HCT116 (cell line): ENCODE data around the gene FGF3. TPM values are rescaled to one million over a fixed set of nuclear protein-coding genes. Genes with fewer than 3 reads are reported as not detected.

Experiments used
- ATAC-seq: fragments of 200-7000 bp; cut with Tn5 transposase; 2 replicates; pipeline ENCODE4 v1.9.1; 2020; ENCODE audit warnings: mild to moderate bottlenecking, moderate library complexity
- BruUV-seq: library from RNA; stranded (reverse); fragments of 400-500 nt; replicated peaks from 2 replicates; lab custom pipeline; 2021; lab: Mats Ljungman, UMichigan
- CTCF ChIA-PET: fragments of 300-600 bp; sonication (Branson Sonifier 250); formaldehyde crosslinking; loops from one replicate; lab custom pipeline; 2021; ENCODE audit warnings: antibody characterized with exemption; lab: Charles Lee
- POLR2A ChIA-PET: fragments of 300-600, 350-600 bp; sonication (Branson Sonifier 250); formaldehyde crosslinking; loops from one replicate; lab custom pipeline; 2021; ENCODE audit warnings: antibody characterized with exemption; lab: Charles Lee
- RAD21 ChIA-PET, 2 experiments: fragments of 300-600 bp; sonication (Branson Sonifier 250); formaldehyde crosslinking; loops; one replicate each; lab custom pipeline; 2023; ENCODE audit warnings: low total read pairs in 2 of 2; ENCODE audit not compliant: uncharacterized antibody in 2 of 2, unreplicated experiment in 2 of 2, low non-redundant PET in 1 of 2; lab: Charles Lee
- DNase-seq: peaks from one replicate; pipeline ENCODE4 v3.0.0-alpha.2; 2010; ENCODE audit warnings: low read depth, low spot score
- H2AFZ ChIP-seq: fragments of 200-600 bp; shearing (Covaris generic), sonication (generic); 2 replicates; pipeline ENCODE4 v1.6.1; 2017; ENCODE audit warnings: low read depth, mixed run types, mixed read lengths, antibody characterized with exemption, low read length; ENCODE audit not compliant: poor library complexity, severe bottlenecking
- H3K27ac ChIP-seq: 2 replicates; pipeline ENCODE4 v1.5.1; 2012; ENCODE audit warnings: low read depth, low read length
- H3K27me3 ChIP-seq: fragments of 200-600 bp; sonication (generic); 2 replicates; pipeline ENCODE4 v1.6.1; 2016; ENCODE audit warnings: mixed run types, low read length, mixed read lengths; ENCODE audit not compliant: insufficient read depth
- H3K36me3 ChIP-seq, 2 experiments: fragments of 200-500 bp in 1 of 2; fragments of 200-600 bp in 1 of 2; sonication (Bioruptor generic) in 1 of 2; sonication (generic) in 1 of 2; 2 replicates each; pipeline versions ENCODE4 v1.5.1 to v1.6.1; 2014 to 2016; ENCODE audit warnings: low read length in 2 of 2, inconsistent platforms in 1 of 2, mixed read lengths in 1 of 2, mixed run types in 1 of 2; ENCODE audit not compliant: insufficient read depth in 2 of 2, control insufficient read depth in 1 of 2
- H3K4me1 ChIP-seq, 2 experiments: fragments of 200-600 bp in 1 of 2; sonication (generic) in 1 of 2; 2 replicates each; pipeline versions ENCODE4 v1.5.1 to v1.6.1; 2012 to 2017; ENCODE audit warnings: low read length in 2 of 2, inconsistent platforms in 1 of 2, mild to moderate bottlenecking in 1 of 2, mixed read lengths in 1 of 2, mixed run types in 1 of 2, moderate library complexity in 1 of 2; ENCODE audit not compliant: insufficient read depth in 2 of 2, control insufficient read depth in 1 of 2
- H3K4me2 ChIP-seq: fragments of 200-600 bp; sonication (generic); 2 replicates; pipeline ENCODE4 v1.6.1; 2017; ENCODE audit warnings: mixed run types, low read length, mixed read lengths
- H3K4me3 ChIP-seq, 2 experiments: fragments of 200-600 bp in 1 of 2; sonication (generic) in 1 of 2; replicated peaks in 1 of 2; 2 replicates each; pipeline ENCODE4 v1.5.1; 2011 to 2016; ENCODE audit warnings: low read length in 2 of 2, control low read depth in 1 of 2, low read depth in 1 of 2, mild to moderate bottlenecking in 1 of 2, mixed read lengths in 1 of 2, mixed run types in 1 of 2
- H3K79me2 ChIP-seq: fragments of 200-600 bp; sonication (generic); 2 replicates; pipeline ENCODE4 v1.6.1; 2017; ENCODE audit warnings: mild to moderate bottlenecking, mixed run types, low read length, moderate library complexity, mixed read lengths; ENCODE audit not compliant: insufficient read depth
- H3K9ac ChIP-seq: fragments of 200-600 bp; sonication (generic); 2 replicates; pipeline ENCODE4 v1.6.1; 2016; ENCODE audit warnings: low read length, mixed read lengths
- H3K9me2 ChIP-seq: fragments of 200-600 bp; sonication (generic), shearing (Covaris generic); 2 replicates; pipeline ENCODE4 v1.6.1; 2017; ENCODE audit warnings: mixed run types, mild to moderate bottlenecking, moderate library complexity; ENCODE audit not compliant: insufficient read depth
- H3K9me3 ChIP-seq, 2 experiments: fragments of 200-500 bp in 1 of 2; fragments of 200-600 bp in 1 of 2; sonication (Bioruptor generic) in 1 of 2; sonication (generic) in 1 of 2; 2 replicates each; pipeline ENCODE4 v1.6.1; 2014 to 2017; ENCODE audit warnings: low read length in 2 of 2, mixed read lengths in 2 of 2, inconsistent platforms in 1 of 2, low read depth in 1 of 2, mild to moderate bottlenecking in 1 of 2, mixed run types in 1 of 2, moderate library complexity in 1 of 2; ENCODE audit not compliant: control insufficient read depth in 1 of 2, insufficient read depth in 1 of 2
- H4K20me1 ChIP-seq: fragments of 200-600 bp; sonication (generic), shearing (Covaris generic); 2 replicates; pipeline ENCODE4 v1.6.1; 2017; ENCODE audit warnings: mixed run types, mild to moderate bottlenecking, moderate library complexity; ENCODE audit not compliant: insufficient read depth
- ATF3 ChIP-seq: IDR thresholded peaks from 2 replicates; pipeline ENCODE4 v1.6.1; 2012
- CBX3 ChIP-seq: IDR thresholded peaks from 2 replicates; pipeline ENCODE4 v1.6.1; 2012; ENCODE audit warnings: low read depth
- CTCF ChIP-seq, 3 experiments: fragments of 200-600 bp in 1 of 3; sonication (generic) in 1 of 3; IDR thresholded peaks in 2 of 3; conservative IDR thresholded peaks in 1 of 3; 2 replicates each; pipeline ENCODE4 v1.5.1; 2012 to 2017; ENCODE audit warnings: low read depth in 2 of 3, low read length in 2 of 3, antibody characterized with exemption in 1 of 3, borderline replicate concordance in 1 of 3, control low read depth in 1 of 3, mild to moderate bottlenecking in 1 of 3, mixed read lengths in 1 of 3, mixed run types in 1 of 3, moderate library complexity in 1 of 3; ENCODE audit not compliant: insufficient read depth in 1 of 3
- EGR1 ChIP-seq: IDR thresholded peaks from 2 replicates; pipeline ENCODE4 v1.6.1; 2012; ENCODE audit warnings: low read depth
- ELF1 ChIP-seq: IDR thresholded peaks from 2 replicates; pipeline ENCODE4 v1.6.1; 2012; ENCODE audit warnings: low read depth, borderline replicate concordance
- EZH2 ChIP-seq: fragments of 200-600 bp; sonication (generic); IDR thresholded peaks from 2 replicates; pipeline ENCODE4 v1.6.1; 2017; ENCODE audit warnings: antibody characterized with exemption, mixed run types
- EZH2phosphoT487 ChIP-seq: fragments of 200-600 bp; IDR thresholded peaks from 2 replicates; pipeline ENCODE4 v1.6.1; 2018; ENCODE audit warnings: antibody characterized with exemption, borderline replicate concordance
- FOSL1 ChIP-seq: IDR thresholded peaks from 2 replicates; pipeline ENCODE4 v1.6.1; 2012; ENCODE audit warnings: low read depth
- JUND ChIP-seq: IDR thresholded peaks from 2 replicates; pipeline ENCODE4 v1.6.1; 2012
- MAX ChIP-seq: IDR thresholded peaks from 2 replicates; pipeline ENCODE4 v1.6.1; 2012
- POLR2A ChIP-seq: IDR thresholded peaks from 2 replicates; pipeline ENCODE4 v1.7.0; 2011; ENCODE audit warnings: borderline replicate concordance; ENCODE audit not compliant: insufficient read depth, insufficient read length; ENCODE audit errors: extremely low read depth
- RAD21 ChIP-seq: IDR thresholded peaks from 2 replicates; pipeline ENCODE4 v1.6.1; 2012; ENCODE audit warnings: low read depth, mild to moderate bottlenecking
- SIN3A ChIP-seq: IDR thresholded peaks from 2 replicates; pipeline ENCODE4 v1.6.1; 2012; ENCODE audit warnings: low read depth
- SRF ChIP-seq: IDR thresholded peaks from 2 replicates; pipeline ENCODE4 v1.6.1; 2012; ENCODE audit warnings: low read depth
- TCF7L2 ChIP-seq: IDR thresholded peaks from 2 replicates; pipeline ENCODE4 v1.7.0; 2011; ENCODE audit warnings: borderline replicate concordance, inconsistent platforms; ENCODE audit not compliant: insufficient read depth, insufficient read length; ENCODE audit errors: extremely low read depth
- YY1 ChIP-seq: IDR thresholded peaks from 2 replicates; pipeline ENCODE4 v1.6.1; 2011; ENCODE audit warnings: low read length, low read depth, moderate library complexity, mild to moderate bottlenecking; ENCODE audit not compliant: insufficient replicate concordance; ENCODE audit errors: extremely low read depth
- ZBTB33 ChIP-seq: IDR thresholded peaks from 2 replicates; pipeline ENCODE4 v1.6.1; 2011; ENCODE audit warnings: mild to moderate bottlenecking, low read length, moderate library complexity; ENCODE audit not compliant: insufficient replicate concordance; ENCODE audit errors: extremely low read depth
- ZFX ChIP-seq: fragments of 450-650 bp; IDR thresholded peaks from 2 replicates; pipeline ENCODE4 v1.6.1; 2017
- intact Hi-C: fragments of 100-400 bp; cut with micrococcal nuclease; formaldehyde crosslinking; loops from 2 replicates; pipeline ENCODE4 v1.10.0; 2022
- total RNA-seq: library from RNA; stranded (reverse); gene quantifications from one replicate; pipeline ENCODE4 v1.2.1, GENCODE V29; 2021; ENCODE audit not compliant: unreplicated experiment
- TF ChIP-seq, protein P1 (sequence below): IDR thresholded peaks from 2 replicates; pipeline ENCODE4 v1.6.1; 2012; ENCODE audit warnings: low read depth

FGF3 gene
- total RNA-seq, 1 experiment from 2014 or later: not detected

GRCh38 chr11:69812946-69813345 is 6.3 kb downstream of the FGF3 start:
- Histone ChIP-seq H3K4me3 (no peak overlapping the region), H3K9ac (no peak overlapping the region), H3K4me1 (peaks cover 0 to 11% of the 10 kb centered on the region in 2 experiments; a peak in 2 of 4 replicates), H4K20me1 (no peaks in the 10 kb centered on the region), H3K9me3 (no peaks in the 10 kb centered on the region), H3K27ac (no peak overlapping the region), H3K36me3 (no peaks in the 10 kb centered on the region), H3K79me2 (no peaks in the 10 kb centered on the region), H2AFZ (no peak overlapping the region), H3K9me2 (no peaks in the 10 kb centered on the region), H3K27me3 (0 out of 2 replicates have a peak, but pooled peaks cover 8% of the 10 kb centered on the region), H3K4me2 (no peak overlapping the region)
- BruUV-seq: no TSS peak
- intact Hi-C loops: no loop called here
- ChIA-PET RAD21 (no interaction called here), POLR2A (no interaction called here), CTCF (no interaction called here)
- DNase-seq (no peak), ATAC-seq (no peak)
- TF ChIP-seq MAX (no peak), SRF (no peak), CTCF (IDR thresholded peaks at IDR 0.05 in 2 of 3, conservative IDR thresholded peaks at IDR 0.05 in 1 of 3; ENCODE audit: borderline replicate concordance in 1 of 3, insufficient read depth in 1 of 3, low read depth in 2 of 3, low read length in 2 of 3) (no peak), FOSL1 (no peak), YY1 (no peak), POLR2A (no peak), JUND (no peak), CBX3 (no peak), ZFX (no peak), EZH2 (no peak), SIN3A (no peak), EZH2phosphoT487 (no peak), RAD21 (no peak), EGR1 (no peak), TCF7L2 (no peak), ATF3 (no peak), ZBTB33 (no peak), ELF1 (no peak)
- TF ChIP-seq, protein P1, sequence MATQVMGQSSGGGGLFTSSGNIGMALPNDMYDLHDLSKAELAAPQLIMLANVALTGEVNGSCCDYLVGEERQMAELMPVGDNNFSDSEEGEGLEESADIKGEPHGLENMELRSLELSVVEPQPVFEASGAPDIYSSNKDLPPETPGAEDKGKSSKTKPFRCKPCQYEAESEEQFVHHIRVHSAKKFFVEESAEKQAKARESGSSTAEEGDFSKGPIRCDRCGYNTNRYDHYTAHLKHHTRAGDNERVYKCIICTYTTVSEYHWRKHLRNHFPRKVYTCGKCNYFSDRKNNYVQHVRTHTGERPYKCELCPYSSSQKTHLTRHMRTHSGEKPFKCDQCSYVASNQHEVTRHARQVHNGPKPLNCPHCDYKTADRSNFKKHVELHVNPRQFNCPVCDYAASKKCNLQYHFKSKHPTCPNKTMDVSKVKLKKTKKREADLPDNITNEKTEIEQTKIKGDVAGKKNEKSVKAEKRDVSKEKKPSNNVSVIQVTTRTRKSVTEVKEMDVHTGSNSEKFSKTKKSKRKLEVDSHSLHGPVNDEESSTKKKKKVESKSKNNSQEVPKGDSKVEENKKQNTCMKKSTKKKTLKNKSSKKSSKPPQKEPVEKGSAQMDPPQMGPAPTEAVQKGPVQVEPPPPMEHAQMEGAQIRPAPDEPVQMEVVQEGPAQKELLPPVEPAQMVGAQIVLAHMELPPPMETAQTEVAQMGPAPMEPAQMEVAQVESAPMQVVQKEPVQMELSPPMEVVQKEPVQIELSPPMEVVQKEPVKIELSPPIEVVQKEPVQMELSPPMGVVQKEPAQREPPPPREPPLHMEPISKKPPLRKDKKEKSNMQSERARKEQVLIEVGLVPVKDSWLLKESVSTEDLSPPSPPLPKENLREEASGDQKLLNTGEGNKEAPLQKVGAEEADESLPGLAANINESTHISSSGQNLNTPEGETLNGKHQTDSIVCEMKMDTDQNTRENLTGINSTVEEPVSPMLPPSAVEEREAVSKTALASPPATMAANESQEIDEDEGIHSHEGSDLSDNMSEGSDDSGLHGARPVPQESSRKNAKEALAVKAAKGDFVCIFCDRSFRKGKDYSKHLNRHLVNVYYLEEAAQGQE: no peak
